GM21576 (cell line): ENCODE measurements around the gene TEX13B.

Source experiments
- ATAC-seq: cut with Tn5 transposase; IDR thresholded peaks from one replicate; pipeline ENCODE4 v1.9.1; 2021; ENCODE audit warnings: mild to moderate bottlenecking, moderate library complexity; ENCODE audit not compliant: unreplicated experiment

TEX13B gene

DNA sequence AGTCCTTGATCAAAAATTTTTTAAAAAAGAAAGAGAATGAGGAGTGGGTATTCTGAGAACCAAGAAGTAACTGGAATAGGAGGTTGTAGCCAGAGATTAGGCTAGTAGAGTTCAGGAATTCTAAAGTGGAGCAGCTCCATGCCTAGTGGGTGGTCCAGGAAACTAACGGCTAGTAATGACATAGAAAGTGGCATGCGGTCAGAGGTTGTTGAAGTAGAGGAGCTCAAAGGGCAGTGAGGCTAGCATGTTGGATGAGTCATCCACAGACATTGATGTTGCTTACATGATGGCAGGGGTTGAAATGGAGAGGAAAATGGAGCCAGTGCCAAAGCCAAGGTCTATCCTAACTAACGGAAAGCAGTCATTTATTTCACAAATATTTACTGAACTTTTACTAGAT is 42.1 kb downstream of the TEX13B start:
- ATAC-seq = no peak

DNA sequence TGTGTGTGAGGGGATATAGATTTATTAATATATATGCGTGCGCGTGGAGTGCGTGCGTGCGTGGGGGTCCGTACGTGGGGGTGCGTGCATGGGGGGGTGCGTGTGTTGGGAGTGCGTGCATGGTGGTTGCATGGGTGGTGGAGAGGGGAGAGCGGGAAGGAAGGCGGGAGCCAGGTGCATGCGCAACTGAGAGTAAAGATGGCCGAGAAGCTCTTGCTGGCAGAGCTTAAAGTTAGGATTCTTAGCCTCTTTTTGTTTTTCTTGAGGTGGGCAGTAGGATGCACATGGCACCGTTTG is 45.8 kb downstream of the TEX13B start:
- ATAC-seq = no peak

DNA sequence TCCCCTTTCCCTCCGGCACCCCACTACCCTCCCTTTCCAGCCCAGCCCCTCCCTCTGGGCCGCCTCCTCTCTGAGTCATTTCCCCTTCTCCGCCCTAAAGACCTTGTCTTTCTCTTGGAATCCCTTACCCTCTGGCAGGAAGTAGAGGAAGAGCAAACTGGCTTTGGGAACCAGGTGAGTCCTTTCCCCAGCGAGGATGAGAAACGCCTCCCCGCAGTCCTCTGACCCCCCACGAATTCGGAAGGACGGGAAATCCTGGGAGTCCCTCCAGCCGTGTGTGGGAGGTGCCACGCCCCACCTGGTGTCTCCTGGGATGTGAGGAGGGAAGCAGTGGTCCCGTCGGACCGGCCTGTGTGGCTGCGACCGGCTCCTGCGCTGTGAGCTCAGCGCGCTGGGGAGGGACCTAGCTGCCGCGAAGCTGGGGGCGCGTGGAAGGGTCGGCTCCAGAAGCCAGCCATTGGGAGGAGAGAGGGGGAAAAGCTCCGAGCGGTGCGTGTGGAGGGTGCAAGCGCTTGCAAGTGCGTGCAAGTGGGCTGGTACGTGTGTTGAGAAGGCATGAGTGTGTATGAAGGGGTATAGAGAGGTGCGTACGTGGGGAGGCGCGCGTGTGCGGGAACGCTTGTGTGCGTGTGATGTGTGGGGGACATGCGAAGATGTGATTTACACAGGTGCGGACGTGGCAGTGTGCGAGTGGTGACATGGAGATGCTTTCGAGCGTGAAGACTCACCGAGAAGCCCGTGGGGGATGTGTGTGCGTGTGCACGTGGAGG is 46.3 kb downstream of the TEX13B start:
- no peak for ATAC-seq

DNA sequence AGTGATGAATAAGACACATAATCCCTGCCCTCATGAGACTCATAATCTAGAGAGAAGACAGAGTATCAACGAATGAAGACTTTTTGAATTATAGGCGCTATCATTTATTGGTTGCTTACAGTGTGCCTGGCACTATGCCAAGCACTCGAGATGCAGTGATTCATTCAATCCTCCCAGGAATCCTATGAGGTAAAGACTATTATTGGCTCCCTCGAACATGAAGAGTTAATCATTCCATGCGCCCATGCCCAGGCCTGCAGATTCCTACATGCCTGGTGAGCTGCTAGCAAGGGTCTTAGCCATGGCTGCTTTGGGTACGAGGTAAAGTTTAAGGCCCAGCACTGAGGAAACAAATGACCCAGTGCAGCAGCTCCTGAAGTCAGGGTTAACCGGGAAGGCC is 47.0 kb downstream of the TEX13B start:
- ATAC-seq = no peak

DNA sequence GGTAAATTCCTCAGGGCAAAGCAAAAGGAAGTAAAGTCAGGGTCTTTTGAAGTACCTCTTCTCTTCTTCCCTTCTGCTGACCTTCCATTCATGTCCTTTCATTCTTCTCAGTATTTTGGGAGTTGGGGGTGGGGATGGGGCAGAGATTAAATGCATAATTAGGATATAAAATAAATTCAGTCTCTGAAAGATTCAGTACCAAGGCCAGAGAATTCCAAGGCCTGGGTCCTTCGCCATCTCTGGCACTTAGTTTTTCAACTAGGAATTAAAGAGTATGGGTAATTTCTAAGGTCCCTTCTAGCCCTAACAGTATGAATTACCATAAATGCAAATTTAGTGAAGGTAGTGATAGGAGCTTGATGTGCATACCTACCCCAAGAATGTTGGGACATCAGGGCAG is 47.9 kb downstream of the TEX13B start:
- no peak for ATAC-seq
